ENCODE measurements around the gene CLASP1. TPM values are rescaled to one million over a fixed set of nuclear protein-coding genes. Genes with fewer than 3 reads are reported as not detected.
A peak's percentile ranks its signal among the peaks of the same experiment; 100 is the strongest.
"Not testable (repeated sequence)": the region's sequence is repeated elsewhere in the genome, so short reads cannot be mapped to it uniquely, and the experiment has no call there.

The CLASP1 gene
- polyA plus RNA-seq, 3 donors = 41.2 to 48.3 (median 47.6) TPM

DNA sequence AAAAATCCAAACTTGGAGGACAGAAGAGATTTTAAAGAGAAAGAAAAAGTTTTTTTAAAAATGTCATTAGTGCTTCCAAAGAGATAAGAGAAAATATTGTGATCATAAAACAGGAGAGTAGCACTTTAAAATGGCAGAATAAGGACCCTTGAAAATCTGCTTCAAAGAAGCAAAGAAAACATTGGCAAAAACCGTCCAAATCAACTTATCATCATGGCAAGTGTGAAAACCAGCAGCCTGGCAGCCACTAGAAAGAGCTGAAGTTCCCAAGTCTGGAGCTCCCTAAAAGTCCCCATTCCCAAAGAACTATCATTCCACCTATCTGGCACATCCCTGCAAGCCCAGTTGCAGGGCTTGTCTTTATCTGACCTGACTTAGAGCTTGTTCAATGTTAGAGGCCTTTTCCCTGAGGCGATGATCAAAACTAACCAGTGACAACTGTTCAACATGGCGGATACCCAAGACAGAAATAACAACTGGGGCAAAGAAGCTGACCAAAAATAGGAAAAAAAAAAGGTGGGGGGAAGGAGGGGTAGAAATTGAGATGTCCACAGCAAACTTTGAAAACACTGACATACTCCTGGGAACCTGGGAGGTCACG lies 143.2 kb downstream of the CLASP1 start:
- no peak for DNase-seq

DNA sequence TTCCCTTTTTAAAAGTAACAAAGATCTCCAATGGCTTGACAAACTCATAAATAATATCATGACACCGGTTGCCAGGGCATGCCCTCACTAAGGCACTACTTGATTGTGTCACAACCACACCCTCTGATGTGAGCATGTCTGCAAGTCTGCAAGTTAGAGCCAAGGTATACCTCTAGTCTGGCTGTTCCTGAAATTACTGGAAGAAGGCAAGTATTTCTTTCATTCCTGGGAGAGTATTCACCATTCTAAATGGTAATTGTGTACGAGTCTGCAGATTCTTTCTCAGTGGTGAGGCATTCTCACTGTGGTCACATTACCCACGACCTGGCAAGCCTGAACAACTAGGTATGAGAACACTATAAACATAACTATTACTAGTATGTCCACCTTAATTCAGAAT lies 144.3 kb downstream of the CLASP1 start:
- no peak for DNase-seq

DNA sequence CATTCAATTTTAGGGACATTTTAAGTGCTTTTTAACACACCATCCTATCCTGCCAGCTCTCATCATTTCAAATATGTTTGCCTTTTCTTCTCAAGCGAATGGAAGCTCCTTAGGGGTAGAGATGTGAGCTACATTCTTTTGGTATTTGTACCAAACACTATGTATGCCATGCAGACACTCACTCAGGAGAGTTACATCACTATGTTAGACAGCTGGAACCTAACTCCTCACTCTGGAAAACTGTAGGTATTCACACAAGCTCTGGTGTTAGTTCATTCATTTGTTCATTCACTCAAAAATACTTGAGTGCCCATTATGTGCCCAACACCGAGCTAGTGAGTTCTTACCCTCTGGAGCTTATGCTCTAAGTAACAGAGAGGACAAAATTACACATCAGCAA lies 144.9 kb downstream of the CLASP1 start:
- DNase-seq = no peak

DNA sequence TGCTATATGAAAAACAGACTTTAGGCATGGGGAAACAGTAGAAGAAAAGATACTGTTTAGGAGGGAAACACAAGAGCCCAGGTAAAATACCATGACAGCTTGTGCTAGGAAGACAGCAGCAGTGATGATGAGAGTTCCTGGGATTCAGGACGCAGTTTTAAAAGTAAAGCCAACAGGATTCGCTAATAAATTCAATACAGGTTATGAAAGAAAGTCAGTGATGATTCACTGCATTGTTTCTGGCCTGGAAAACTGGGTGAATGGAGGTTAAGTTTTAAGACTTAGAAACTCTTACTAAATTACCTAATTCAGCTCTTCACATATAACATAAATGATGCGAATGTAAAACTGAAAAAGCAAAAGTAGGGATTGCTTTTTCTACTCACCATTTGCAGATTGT lies 146.5 kb downstream of the CLASP1 start:
- no peak for DNase-seq

DNA sequence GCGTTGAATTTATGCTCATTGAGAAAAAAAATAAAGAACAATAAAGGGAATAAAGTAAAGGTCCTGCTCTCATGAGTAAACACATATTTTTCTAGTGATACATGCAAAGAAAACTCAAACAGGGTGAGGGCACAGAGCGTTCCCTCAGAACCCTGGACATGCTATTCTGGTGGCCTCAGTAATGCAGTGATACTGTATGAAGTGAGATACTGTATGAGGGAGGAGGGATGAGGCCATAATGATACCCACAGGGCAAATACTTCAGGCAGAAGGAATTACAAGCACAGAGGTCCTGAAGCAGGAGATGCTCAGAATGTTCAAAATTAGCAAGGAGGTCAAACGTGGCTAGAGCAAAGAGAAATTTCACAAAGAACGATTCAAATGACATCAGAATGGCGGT lies 147.0 kb downstream of the CLASP1 start:
- no peak for DNase-seq

DNA sequence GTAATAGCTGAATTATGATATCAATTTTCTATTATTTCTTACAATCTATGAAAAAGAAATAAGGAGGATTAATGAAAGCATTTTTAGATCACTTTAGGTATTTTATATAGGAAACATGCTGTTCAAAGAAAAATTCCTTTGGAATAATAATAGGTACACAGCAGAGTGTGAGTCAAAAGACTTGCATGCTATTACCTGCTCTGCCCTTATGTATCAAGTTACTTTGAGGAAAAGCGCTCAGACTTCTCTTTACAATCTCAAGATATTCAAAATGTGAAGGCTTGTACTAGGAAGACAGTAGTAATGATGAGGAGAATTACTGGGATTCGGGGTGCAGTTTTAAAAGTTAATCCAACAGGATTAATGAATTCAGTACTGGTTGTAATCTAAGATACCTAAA lies 147.7 kb downstream of the CLASP1 start:
- DNase-seq = no peak

DNA sequence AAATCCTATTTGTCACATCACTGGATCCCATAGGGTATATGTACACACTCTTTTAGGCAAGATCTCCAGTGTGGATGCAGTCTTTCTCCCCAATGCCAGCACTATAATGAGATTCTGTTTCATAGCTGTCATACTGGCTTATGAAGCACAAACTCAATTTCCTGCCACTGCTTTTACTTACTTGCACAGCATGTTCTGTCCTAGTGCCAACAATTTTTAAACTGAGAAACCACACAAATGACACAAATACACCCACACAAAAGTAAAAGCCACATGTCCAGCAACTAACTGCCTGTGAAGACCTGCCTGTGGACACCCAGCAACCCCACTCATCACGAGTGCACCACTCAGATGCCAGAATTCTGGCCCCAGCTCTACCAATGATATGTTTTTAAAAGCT lies 148.2 kb downstream of the CLASP1 start:
- no peak for DNase-seq

DNA sequence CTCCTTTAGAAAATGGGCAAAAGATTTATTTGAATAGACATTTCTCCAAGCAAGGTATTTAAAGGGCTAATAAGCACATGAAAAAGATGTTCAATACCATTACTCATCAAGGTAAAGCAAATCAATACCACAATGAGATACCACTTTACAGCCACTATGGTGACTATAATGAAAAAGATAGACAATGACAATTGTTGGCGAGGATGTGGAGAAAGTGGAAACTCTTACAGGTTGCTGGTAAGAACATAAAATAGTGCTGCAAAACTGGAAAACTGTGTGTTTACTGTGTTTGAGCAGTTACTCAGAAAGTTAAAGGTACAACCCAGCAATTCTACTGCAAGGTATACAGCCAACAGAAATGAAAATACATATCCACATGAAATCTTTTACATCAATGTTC lies 150.5 kb downstream of the CLASP1 start:
- no peak for DNase-seq

DNA sequence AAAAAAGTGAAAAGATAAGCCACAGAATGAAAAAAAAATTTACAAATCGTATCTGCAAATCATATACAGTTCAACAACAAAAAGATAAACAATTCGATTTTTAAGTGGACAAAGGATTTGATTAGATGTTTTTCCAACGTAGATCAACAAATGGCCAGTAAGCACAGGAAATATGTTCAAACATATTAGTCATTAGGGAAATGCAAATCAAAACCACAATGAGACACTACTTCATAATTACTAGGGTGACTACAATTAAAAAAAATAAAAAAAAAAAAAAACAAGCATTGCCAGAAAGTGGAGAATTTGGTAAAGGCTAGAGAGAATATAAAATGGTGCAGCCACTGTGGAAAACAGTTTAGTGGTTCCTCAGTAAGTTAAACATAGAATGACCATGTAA lies 156.9 kb downstream of the CLASP1 start:
- no peak for DNase-seq

DNA sequence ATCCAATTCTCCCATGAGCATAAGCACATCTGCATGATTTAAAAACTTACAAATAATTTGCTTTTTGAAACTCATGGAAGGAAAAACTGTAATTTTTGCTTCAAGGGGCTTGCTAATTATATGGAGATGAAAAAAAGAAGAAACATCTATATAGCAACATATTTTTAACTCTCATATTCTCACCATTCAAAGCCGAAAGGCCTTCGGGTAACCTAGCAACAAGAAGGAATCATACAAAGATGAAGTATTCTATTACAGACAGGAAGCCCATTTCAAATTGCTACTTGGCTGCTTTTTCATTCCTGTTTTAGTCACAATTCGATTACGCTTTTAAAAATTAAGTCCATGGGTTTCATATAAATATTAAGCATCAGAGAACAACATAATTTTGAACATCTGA lies 157.7 kb downstream of the CLASP1 start:
- no peak for DNase-seq

DNA sequence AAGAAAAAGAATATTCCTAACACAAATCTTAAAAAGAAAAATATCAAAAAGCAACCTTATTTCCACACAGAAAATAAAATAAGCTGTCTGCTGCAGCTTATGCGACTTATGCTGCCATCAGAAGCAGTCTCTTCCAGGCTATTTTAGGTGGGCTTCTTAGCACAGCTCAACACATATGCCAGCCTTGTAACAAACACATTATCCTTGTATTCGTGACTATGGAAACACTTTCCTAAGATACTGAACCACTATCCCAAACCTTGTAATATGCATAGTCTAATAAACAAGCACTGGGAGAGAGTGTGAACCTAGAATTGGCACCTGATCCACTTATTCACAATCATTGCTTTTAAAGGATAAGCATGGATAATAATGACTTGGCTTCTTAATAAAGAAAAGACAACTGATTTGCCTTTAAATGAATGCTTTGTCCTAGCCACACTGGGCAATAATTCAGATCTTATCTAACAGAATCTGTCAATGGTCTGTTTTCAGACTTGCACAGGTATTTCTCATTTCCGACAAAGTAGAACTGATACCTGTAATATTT lies 158.6 kb downstream of the CLASP1 start:
- DNase-seq = no peak

DNA sequence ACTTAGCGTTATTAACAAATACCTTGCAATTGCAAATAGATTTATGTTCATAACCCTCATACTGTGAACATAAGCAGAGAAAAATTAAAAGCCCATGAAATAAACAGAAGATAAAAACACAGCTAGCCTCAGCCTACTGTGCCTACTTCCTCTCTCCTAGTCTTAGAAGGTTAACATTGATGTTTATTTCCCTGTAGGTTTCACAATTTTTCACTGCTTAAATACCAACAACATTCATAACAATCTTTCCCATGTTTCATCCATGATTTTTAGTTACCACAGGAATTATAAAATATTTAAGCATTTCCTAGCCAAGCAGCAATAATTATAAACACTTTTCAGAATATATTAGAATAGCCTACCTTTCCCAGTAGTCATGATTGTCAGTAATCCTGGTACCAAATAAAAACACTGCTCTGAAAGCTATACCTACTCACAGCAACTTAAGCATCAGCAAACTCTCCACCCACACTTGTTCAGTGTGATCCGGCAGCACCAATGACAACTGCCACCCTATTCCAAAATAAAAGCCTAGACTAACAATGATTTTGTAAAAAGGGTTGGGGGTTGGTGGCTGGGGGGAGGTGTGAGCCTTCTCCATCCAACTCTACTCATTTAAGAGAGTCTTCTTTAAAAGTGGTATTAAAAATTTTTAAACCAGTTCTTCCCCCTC lies 159.2 kb downstream of the CLASP1 start:
- DNase-seq = no peak

DNA sequence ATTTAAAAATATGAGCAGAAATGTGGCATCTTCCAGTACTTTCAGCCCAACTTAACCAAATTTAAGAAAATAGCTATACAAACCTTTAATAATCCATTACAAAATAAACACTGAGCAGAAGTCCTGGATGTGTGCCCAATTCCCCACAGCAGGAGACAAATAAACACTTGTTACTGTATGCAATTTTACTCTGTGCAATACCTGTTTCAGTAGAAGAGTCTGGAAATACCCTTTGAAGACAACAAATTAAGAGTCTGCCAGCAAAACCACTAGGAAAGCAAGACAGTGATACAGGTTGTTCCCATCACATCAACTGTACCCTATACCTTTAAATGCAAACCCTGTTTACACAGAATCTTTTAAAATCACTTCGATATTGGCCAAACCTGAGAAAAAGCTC lies 160.0 kb downstream of the CLASP1 start:
- DNase-seq = no peak

DNA sequence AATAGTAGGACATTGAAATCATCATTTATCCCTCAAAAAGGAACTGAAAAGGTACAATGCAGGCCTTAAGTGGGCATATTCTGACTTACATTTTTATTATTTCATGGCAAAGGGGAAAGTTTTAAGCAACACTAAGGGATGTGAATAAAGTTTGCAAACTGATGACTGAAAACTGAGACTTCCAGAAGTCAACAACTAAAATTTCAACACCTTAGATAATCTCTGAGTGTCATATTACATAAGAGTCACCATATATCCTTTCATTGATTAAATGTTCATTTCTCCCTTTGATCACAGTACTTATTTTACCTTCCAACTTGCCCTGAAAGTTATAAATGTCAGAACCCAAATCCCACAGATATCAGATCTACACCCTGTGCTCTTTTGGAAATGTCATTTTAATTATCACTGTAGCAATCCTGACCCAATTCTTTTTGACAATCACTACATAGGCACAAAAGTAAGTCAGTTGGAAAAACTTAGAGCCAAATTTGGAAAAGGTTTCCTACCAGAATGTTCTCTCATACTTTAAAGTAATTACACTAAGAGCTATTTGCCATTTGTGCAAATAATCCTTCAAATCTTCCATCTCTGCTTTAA lies 163.0 kb downstream of the CLASP1 start:
- DNase-seq = no peak

DNA sequence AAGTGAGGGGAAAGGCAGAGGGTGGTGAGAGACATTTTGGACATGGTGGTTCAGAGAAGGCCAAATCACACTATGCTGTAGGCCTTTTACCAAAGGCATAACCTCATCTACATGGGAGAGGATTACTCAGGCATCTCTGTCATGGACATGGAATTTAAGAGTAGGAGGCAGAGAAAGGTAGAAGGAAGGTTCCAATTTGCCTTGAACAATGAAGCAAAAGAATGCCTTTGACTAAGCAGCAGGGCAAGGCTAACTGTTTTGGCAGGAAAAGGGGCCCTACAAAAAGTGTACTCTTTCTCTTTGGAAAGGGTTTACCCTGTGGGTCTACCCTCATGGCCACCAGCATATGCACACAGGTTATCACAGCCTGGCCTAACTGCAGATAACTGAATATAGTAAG lies 164.2 kb downstream of the CLASP1 start:
- no peak for DNase-seq

DNA sequence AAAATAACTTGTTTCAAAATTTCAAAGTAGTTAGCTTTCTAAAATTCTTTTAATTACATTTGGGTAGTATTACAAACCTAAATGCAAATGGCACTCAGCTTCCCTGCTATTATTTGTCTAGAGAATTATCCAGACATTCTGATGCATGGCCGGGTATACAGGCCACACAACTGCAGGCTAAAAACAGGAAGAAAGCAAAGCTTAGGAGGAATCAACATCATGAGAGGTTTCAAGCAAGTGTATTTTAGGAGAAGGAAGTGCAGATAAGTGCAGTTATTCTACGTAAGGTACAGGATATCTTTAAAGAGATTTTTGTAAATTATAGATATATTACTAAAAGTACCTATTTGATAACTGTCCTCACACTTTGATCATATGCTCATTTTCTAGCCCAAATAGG lies 165.4 kb downstream of the CLASP1 start:
- DNase-seq = no peak

DNA sequence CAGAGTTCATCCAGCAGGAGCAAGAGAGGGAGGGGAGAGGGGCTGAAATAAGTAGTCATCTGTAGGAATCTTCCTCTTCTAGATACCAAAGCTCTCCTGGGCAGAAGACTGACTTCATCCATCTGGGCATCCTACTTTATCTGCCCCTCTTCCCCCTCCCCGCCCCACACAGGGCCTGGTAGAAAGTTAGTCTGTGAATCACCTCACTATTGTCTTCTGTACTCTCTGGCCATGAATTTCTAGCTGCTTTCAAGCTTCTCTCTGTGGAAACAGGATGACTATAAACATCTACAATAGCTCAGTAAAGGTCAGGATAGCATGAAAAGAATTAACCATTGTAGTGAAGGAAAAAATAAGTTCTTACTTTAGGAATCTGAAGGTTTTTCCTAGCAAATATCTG lies 166.2 kb downstream of the CLASP1 start:
- no peak for DNase-seq

DNA sequence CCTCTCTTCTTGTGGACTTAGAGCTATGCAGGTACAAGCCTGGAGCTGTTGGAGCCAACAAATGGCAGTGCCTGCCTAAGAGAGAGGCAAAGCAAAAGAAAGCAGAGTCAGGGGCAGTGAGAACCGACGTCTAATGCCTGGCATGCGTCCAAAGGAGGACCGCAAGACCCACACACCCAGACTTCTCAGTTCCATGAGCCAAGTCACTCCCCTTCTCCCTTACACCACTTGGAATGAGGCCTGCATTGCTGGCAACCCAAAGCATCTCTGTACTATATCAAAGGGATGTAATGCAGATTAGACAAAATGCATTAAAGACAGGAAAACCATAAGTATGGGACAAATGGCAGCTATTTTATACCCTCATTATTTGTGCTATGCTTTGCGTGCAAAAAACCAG lies 168.4 kb downstream of the CLASP1 start:
- DNase-seq = peak; percentile 24

DNA sequence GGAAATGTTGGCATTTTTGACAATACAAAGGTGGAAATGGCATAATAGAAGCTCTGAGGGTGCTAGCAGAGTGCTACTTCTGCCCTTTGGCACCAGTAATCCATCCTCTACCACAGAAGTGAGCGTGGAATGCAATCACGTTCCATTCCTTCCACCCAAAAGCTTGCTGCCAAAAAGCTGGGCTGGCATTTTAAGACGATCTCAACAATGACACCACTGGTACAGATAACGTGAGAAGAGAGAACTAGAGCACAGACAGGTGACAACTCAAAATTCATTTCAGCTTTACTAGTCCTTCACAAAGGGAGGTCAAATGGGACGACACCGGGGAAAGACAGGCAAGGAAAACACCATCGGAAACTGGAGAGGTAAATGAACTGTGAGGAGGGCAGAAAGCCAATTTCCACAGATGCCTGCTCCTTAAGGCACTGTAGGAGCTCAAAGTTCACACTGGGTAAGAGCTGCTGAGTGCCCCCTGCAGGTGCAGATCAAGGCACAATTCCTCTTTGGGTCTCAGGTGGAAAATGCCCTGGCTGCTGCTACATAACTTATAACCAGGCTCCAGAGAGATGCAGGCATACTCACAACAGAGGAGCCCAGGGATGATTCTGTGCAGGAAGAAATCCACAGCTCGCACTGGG lies 169.3 kb downstream of the CLASP1 start:
- peak; percentile 19 for DNase-seq

DNA sequence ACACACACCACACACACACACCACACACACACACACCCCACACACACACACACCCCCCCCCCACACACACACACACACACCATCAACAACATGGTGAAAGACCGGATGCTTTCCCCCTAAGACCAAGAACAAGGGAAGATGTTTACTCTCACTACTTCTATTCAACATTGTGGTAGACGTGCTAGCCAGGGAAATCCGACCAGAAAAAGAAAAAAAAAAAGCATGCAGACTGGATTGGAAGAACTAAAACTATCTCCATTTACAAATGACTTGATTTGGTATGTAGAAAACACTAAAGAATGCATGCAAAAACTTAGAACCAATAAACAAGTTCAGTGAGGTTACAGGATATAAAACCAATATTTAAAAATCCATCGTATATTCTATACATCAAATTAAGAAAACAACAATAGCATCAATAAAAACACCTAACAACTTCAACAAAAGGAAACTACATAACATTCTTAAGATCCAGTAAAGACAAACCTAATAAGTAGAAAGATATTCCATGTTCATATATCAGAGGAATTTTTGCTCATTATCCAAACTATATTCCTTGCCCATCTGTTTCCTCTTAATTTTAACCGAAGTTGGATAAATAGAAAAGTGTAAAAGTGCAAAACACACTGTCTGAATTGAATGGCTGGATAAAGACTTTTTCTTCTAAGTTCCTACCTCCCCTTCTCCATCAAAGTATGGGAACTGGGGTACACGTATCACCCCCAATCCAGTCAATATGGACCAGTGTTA lies 170.1 kb downstream of the CLASP1 start:
- no peak for DNase-seq

DNA sequence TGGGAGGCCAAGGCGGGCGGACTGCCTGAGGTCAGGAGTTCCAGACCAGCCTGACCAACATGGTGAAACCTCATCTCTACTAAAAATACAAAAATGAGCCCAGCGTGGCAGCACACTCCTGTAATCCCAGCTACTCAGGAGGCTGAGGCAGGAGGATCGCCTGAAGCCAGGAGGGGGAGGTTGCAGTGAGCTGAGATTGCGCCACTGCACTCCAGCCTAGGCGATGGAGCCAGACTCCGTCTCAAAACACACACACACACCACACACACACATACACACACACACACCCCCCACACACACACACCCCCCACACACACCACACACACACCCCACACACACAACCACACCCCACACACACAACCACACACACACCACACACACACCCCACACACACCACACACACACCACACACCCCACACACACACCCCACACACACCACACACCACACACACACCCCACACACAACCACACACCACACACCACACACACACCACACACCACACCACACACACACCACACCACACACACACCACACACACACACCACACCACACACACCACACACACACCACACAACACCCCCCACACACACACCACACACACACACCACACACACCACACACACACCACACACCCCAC lies 170.8 kb downstream of the CLASP1 start:
- not testable (repeated sequence) for DNase-seq

DNA sequence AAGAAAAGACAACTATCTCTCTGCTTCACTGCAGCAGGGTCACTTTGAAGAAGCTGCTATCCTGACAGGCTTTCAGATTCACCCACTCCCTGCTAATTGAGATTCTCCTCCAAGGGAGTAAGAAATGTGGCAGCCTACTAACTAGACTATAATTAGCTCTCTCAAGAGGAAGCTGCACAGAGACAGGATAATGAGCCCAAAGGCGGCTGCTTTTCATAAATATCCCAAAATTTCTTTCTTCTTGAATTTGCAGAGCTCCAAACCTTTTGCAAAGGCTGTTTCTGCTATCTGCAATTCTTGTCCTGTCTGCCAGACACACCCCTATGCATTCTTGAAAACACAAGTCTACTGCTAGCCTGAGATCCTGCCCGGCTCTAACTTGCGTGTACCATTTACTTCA lies 172.6 kb downstream of the CLASP1 start:
- DNase-seq = no peak
